HG03558 (cell line): ENCODE results near the gene RRAGA.
"Not testable (repeated sequence)": the region's sequence is repeated elsewhere in the genome, so short reads cannot be mapped to it uniquely, and the experiment has no call there.

Experiments
- ATAC-seq: cut with Tn5 transposase; IDR thresholded peaks from one replicate; pipeline ENCODE4 v1.9.1; 2021; ENCODE audit warnings: moderate number of reproducible peaks; ENCODE audit not compliant: unreplicated experiment; ENCODE audit errors: extremely low read depth

RRAGA gene

GRCh38 chr9:19048966-19049916 is at the start of gene RRAGA:
Gene RRAGA (plus strand): TSS chr9:19049427. CDS start chr9:19049660, 233 bp downstream.
- ATAC-seq: peak; percentile 92

- no peak for ATAC-seq
These were observed 49.1 kb upstream of the RRAGA start for GRCh38 chr9:19000133-19000532.

- ATAC-seq: no peak
These were observed 39.7 kb upstream of the RRAGA start for GRCh38 chr9:19009391-19009965.

- no peak for ATAC-seq
These were observed 31.0 kb upstream of the RRAGA start for GRCh38 chr9:19018201-19018600.

GRCh38 chr9:19020886-19021455 is 28.3 kb upstream of the RRAGA start:
- ATAC-seq: no peak

GRCh38 chr9:19021649-19022048 is 27.6 kb upstream of the RRAGA start:
- ATAC-seq: not testable (repeated sequence)

- no peak for ATAC-seq
These were observed 27.0 kb upstream of the RRAGA start for GRCh38 chr9:19022206-19022605.

- ATAC-seq: no peak
These were observed 26.1 kb upstream of the RRAGA start for GRCh38 chr9:19023078-19023477.

- no peak for ATAC-seq
These were observed 22.9 kb upstream of the RRAGA start for GRCh38 chr9:19026375-19026774.

- no peak for ATAC-seq
These were observed 21.4 kb upstream of the RRAGA start for GRCh38 chr9:19027825-19028224.

GRCh38 chr9:19028835-19029451 is 20.3 kb upstream of the RRAGA start:
- ATAC-seq: no peak

- ATAC-seq: peak; percentile 70
These were observed 18.3 kb upstream of the RRAGA start for GRCh38 chr9:19030899-19031298.

GRCh38 chr9:19032406-19032805 is 16.8 kb upstream of the RRAGA start:
- no peak for ATAC-seq

- ATAC-seq: no peak
These were observed 16.2 kb upstream of the RRAGA start, which contains the start of gene SAXO1 for GRCh38 chr9:19033015-19033414. Gene SAXO1 (minus strand): TSS chr9:19033209. CDS start chr9:19032908, 301 bp downstream.

- no peak for ATAC-seq
These were observed 12.6 kb upstream of the RRAGA start for GRCh38 chr9:19036611-19037010.

GRCh38 chr9:19049917-19050636 is 850 bp downstream of the RRAGA start:
- ATAC-seq: no peak

- no peak for ATAC-seq
These were observed 1.7 kb downstream of the RRAGA start for GRCh38 chr9:19050637-19051591.

- no peak for ATAC-seq
These were observed 7.8 kb downstream of the RRAGA start for GRCh38 chr9:19057033-19057432.

- no peak for ATAC-seq
These were observed 25.0 kb downstream of the RRAGA start for GRCh38 chr9:19074229-19074628.
